Effector CD8-positive, alpha-beta T cell (primary cell): ENCODE data around the gene GPX5.

Experiments
- DNase-seq: peaks from one replicate; lab custom pipeline; 2025; lab: John Stamatoyannopoulos, UW

The GPX5 gene

DNA sequence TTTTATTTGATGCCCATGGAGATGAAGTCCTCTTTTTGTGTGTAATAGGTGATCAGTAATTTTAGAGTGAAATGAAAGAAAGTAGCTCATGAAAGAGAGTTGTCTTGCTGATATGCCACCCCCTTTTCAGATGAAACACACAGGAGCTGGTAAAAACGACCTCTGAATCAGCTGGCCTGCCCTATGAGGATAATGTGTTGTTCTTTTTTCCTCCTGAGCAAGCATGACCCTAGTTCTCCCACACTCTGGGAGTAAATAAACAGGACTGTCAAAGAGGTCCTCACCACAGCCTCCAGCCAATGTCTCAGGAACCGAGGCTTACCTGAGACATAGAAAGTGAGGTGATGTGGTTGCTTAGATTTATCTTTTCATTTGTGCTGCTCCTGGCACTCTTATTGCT, 29.5 kb downstream of the GPX5 start:
- DNase-seq = no peak

DNA sequence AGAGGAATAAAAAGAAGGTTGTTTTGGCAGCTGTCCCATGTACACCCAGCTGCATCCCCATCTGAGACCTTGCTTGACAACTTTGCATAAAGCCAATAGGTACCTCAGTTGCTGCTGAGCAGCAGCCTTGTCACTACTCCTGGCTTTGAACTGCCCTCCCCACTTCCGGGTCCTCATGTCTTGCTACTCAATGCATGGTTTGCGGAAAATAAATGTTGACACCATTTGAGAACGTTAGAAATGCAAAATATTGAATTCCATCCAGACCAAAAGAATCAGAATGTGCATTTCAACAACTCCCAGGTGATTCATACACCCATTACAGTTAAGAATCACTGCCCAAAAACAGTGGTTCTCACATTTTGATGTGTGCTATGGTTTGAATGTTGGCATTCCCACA, 32.9 kb downstream of the GPX5 start:
- no peak for DNase-seq

DNA sequence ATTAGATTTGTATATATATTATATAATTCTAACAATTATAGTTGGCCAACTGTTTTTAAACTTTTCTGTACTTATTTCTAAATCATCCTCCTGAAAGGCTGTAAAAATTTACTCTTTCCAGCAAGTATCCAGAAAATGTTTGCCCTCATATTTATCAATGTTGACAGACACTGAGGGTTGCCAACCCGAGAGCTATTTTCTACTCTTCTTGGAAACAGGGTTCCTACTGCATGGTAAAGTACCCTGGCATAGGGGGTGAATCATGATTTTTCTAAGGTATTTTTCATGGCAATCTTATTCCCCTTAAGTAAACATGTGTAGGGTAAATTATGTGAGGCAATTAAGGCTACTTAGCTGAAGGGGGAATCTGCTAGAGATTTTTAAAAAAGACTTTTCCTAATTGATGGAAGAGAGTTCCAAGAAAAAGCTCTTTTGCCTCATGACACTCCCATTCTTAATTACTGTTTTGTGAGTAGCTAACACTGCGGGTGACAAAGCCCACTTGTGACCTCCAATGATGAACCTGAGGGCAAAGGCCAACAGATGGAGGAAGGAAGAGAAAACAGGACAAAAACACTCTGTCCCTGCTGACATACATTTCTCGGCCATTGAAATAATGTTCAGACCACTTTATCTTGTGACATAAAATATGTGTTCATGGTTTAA, 37.9 kb downstream of the GPX5 start:
- DNase-seq = no peak

DNA sequence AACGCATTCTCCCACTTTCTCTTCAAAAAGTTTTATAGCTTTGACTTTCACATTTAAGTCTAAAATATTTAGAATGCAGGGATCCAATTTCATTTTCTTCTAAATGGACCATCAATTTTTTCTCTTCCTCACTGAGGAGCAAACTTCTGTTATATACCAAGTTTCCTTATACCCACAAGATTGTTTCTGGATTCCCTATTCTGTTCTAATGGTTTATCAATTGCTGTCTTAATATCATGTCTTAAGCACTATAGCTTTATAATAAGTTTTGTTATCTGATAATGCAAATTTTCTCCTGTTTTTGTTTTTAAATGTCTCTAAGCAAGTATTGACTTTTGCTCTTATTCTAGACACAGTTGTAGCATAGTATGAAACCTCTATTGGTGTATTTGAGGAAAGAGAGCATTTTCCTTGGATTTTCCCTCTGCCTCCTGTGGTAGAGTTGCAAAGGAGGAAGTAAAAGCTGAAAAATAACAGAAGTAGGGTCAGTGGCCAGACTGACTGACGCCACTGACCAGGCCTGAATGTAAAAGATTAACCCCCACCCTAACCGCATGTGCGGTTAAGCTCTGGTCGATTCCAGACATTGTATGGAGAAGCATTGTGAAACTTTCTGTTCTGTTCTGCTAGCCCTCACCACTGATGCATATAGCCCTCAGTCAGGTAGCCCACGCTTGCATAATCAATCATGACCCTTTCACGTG, 40.3 kb downstream of the GPX5 start:
- no peak for DNase-seq

DNA sequence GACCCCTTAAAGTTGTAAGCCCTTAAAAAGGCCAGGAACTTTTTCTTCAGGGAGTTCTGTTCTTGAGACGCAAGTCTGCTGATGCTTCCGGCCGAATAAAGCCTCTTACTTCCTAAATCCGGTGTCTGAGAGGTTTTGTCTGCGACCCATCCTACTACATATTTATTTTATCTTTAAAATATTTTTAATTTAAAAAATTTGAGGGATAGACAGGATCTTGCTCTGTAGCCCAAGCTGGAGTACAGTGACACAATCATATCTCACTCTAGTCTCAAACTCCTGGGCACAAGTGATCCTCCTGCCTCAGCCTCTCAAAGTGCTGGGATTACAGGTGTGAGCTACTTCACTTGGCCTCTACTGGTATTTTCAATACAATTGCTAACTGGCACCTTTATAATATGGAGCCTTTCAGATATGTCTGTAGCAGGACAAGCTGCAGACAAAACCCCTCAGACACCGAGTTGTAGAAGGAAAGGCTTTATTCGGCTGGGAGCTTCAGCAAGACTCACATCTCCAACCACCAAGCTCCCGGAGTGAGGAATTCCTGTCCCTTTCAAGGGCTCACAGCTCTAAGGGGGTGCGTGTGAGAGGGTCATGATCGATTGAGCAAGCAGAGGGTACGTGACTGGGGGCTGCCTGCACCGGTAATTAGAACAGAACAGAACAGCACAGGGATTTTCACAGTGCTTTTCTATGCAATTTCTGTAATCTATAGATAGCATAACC, 41.0 kb downstream of the GPX5 start:
- DNase-seq = no peak

DNA sequence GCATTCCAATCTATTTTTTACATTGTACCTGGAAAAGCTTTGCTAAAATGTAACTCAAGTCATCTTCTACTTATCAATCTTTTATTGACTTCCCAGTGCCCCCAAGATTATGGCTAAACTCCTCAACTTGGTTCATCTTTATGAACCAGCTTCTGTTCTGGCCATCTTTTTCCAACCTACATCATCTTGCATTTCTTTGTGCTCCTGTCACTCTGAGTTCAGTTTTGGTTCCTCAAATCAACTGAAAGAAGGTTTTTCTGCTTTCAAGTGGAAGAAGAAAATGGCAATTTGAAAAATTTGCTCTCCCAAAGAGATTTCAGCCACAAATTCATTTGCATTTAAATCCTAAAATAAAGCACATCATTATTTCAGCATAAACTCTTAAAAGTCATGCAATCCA, 41.8 kb downstream of the GPX5 start:
- no peak for DNase-seq

DNA sequence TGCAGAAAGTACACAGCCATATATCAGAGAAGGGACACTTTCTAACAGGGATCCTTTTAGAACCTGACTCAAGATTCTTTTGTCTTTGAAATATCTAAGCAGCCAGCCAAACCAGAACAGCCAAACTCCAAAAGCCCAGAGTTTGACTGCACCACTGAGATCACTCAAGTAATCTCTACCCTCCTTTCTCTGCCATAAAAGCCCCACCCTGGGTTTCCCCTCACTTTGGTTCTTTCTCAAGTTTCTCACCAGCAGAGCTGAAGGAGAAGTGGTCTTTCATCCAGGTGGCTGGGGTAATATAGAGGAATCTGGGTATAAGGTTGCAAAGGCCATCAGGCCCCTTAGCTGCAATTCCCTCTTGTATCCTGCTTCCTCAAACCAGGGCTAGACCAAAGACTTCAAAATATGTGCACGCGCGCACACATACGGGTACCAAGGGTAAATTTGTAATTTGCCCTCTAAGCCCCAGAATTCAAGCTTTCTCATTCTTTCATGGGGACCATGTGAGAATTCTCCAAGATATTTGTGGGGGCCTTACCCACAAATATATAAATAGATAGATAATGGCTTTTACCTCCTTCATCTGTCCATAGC, 42.9 kb downstream of the GPX5 start:
- DNase-seq = no peak

DNA sequence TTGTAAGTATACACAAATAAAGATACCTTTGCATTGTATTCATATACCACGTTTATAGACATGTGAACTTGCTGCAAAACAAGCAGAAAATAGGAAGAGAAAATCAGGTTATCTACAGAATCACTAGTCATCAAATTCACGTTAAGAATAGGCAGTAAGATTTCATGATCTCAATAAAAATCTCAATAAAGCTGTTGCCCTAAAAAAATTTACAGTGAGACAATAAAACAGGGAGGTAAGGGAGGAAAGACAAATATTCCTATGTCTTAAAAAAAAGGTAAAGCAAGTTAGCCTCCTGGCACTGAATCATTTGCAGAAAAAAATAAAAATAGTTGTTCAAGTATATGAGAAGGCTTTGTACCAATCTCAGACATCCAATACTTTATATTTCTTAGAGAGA, 44.1 kb downstream of the GPX5 start:
- no peak for DNase-seq

DNA sequence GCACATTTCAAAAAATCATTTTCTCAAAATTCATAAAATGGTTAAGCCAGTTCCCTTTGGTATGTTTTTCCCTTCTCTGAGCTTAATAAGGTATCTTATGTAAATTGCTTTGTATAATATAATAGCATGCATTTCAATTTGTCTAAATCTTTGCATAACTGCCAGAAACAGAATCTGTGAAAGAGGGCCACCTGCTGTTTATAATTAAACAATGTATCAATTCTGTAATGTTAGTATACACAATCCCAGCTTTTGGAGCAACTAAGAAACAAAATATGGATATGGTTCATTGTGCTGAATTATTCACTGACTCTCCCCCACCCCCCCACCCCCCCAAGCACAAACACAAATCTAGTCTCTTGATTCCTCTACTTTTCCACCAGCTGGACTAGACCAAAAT, 54.8 kb downstream of the GPX5 start:
- DNase-seq = no peak

DNA sequence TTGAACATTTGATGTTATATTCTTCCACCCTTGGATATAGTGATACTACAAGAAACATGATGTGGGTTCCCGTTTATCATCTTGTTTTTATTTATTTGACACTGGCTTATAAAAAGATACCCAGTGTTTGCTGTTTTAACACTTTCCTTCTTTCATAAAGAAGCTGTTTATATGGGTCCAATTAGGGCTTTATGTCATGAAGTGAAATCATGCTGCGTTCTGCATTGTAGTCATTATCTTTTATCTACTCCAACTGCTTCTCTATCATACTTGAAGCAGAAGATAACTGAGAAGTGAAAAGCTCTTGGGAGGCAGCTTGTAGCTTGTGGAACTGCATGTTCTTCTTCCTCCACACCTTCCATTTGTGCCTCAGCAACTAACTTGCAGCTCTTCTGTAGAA, 57.8 kb downstream of the GPX5 start:
- no peak for DNase-seq
